ENCODE results near the gene STXBP6. TPM values are rescaled to one million over a fixed set of nuclear protein-coding genes. Genes with fewer than 3 reads are reported as not detected.

STXBP6 gene
- total RNA-seq, 2 experiments from 2014 or later: not detected

DNA sequence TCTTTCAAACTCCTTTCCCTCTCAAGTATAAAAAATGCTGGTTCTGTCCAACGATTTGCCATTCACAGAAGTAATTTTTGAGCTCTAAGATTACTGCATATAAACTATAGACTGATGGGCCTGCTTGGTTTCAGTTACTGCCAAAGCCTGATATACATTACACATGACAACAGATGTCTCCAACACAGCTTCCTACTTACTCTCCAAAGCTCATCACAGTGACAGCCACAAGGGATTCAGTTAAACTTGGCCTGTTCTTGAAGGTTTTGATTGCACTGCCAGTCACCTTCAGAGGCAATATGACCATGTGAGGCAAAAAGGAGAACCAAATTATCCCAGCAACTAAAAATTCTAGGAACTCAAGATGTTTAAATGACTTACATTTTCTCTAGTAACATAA lies 30.1 kb downstream of the STXBP6 start:
- no peaks in the 10 kb centered on the region for H3K27me3 Mint-ChIP-seq
- no peaks in the 10 kb centered on the region for H3K9me3 Mint-ChIP-seq (ENCODE audit: low read depth)
- CTCF ChIA-PET: interaction anchor here (1.7 kb wide), 1 partner anchor 16 kb away, joined by 4 read pairs; no protein-coding TSS in a partner anchor
- no peak for DNase-seq
- no peak for ATAC-seq
- H3K4me3 Mint-ChIP-seq: no peak overlapping the region
- no peaks in the 10 kb centered on the region for H3K4me1 Mint-ChIP-seq
- H3K27ac Mint-ChIP-seq: no peak overlapping the region
- H3K36me3 Mint-ChIP-seq: no peaks in the 10 kb centered on the region

DNA sequence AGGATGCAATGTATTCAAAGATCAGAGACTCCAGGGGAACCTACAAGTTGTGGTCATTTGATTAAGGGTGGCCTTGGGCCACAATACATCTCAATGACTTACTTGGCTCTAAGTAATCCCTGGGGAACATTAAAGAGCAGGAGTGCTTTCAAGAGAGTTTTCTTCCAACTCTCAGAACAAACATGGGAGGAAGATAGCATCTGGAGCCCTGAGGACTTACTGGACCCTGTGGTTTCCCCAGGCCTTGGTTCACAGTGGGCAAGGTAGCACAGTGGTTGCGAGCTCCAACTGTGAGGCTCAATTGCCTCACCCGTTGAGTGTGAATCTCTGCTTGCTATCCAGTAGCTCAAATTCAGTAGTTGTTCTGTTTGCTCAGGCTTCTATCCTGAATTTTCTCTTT lies 32.4 kb downstream of the STXBP6 start:
- no peaks in the 10 kb centered on the region for H3K9me3 Mint-ChIP-seq (ENCODE audit: low read depth)
- ATAC-seq (no peak), DNase-seq (no peak)
- no peaks in the 10 kb centered on the region for H3K4me1 Mint-ChIP-seq
- no peaks in the 10 kb centered on the region for H3K36me3 Mint-ChIP-seq
- CTCF ChIA-PET: no interaction called here
- no peak overlapping the region for H3K27ac Mint-ChIP-seq
- H3K4me3 Mint-ChIP-seq: no peak overlapping the region
- H3K27me3 Mint-ChIP-seq: peaks cover 5% of the 10 kb centered on the region

DNA sequence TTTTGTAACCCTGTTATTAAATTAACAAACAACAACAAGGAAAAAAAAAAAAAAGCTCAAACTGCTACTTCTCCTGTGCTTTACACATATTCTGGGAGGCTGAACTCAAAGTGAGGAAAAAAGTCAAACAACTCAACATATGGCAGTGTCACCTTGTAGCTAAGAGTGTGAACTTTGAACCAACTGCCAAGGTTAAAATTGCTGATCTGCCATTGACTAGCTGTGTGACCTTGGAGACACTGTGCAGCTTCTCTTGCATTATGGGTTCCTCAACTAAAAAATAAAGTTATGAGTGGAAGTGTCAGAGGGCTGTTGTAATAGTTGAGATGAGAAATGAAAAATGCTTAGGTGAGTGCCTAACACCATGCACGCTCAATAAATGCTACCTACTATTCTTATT lies 34.2 kb downstream of the STXBP6 start:
- Mint-ChIP-seq H3K4me3 (no peak overlapping the region), H3K27me3 (peaks cover 9% of the 10 kb centered on the region)
- CTCF ChIA-PET: no interaction called here

DNA sequence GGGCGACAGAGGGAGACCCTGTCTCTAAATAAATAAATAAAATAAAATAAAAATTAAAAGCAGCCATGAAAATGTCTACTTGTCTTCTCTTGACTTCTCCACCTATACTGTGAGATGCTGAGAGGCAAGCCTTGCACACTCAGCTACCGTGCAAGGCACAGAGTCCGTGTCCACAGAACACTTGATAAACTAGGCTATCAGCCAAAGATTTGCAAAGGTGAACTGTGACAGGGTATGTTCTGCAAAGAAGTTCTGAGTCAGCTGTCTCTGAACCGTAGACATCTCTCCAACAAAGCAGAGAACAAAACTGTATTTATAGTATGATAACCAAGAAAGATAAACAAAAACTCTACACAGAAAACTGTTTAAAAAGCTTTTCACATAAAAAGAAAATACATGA lies 35.5 kb downstream of the STXBP6 start:
- Mint-ChIP-seq H3K36me3 (no peaks in the 10 kb centered on the region), H3K4me1 (no peaks in the 10 kb centered on the region), H3K4me3 (no peak overlapping the region), H3K9me3 (ENCODE audit: low read depth) (no peaks in the 10 kb centered on the region), H3K27me3 (peaks cover 12% of the 10 kb centered on the region), H3K27ac (no peak overlapping the region)
- CTCF ChIA-PET: no interaction called here
- no peak for ATAC-seq
- DNase-seq: no peak

More for the DNA sequence above, 34.2 kb downstream of the STXBP6 start:
- ATAC-seq (no peak), DNase-seq (no peak)
- Mint-ChIP-seq H3K9me3 (ENCODE audit: low read depth) (no peaks in the 10 kb centered on the region), H3K36me3 (no peaks in the 10 kb centered on the region), H3K4me1 (no peaks in the 10 kb centered on the region), H3K27ac (no peak overlapping the region)

DNA sequence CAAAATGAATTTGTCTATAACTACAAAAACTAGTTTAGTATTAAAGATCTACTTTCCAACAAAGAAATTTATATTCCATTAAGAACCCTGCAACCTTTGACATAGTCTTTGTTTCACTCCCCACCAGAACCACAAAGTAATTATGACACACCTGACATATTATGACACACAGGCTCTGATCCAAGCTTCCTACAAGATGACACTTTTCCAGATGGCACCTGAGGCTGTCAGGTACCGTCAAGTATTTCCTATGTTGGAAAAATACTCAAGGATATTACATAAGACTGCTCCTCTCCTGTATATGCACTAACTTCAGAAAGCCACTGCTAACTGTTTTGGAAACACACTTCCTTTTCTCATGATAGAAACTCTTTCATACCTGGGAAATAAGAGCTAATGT lies 38.9 kb downstream of the STXBP6 start:
- peaks cover 13% of the 10 kb centered on the region for H3K27me3 Mint-ChIP-seq
- no peak for DNase-seq
- no peak overlapping the region for H3K4me3 Mint-ChIP-seq
- no peaks in the 10 kb centered on the region for H3K4me1 Mint-ChIP-seq
- H3K27ac Mint-ChIP-seq: no peak overlapping the region
- no peaks in the 10 kb centered on the region for H3K9me3 Mint-ChIP-seq (ENCODE audit: low read depth)
- ATAC-seq: no peak
- CTCF ChIA-PET: no interaction called here
- no peaks in the 10 kb centered on the region for H3K36me3 Mint-ChIP-seq

DNA sequence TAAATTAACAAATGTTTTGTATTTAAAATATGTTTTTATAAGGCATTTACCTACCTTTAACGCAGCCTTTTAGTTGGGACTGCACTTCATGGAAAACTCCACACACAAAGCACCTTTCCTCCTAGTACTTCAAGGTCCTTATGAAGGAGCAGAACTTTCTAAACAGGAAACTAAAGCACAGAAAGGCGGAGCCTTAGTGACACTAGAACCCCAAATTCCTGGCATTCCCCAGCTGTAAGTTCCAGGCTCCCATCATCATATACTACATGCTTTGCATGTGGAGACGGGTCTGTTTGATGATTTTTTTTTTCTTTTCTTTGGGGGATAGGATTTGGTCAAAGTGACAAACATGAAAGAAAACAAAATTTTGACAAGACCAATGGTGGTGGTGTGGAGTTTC lies 39.5 kb downstream of the STXBP6 start:
- Mint-ChIP-seq H3K4me1 (no peaks in the 10 kb centered on the region), H3K9me3 (ENCODE audit: low read depth) (no peaks in the 10 kb centered on the region), H3K27me3 (peaks cover 13% of the 10 kb centered on the region), H3K4me3 (no peak overlapping the region), H3K36me3 (no peaks in the 10 kb centered on the region), H3K27ac (no peak overlapping the region)
- DNase-seq: no peak
- ATAC-seq: no peak
- CTCF ChIA-PET: no interaction called here

DNA sequence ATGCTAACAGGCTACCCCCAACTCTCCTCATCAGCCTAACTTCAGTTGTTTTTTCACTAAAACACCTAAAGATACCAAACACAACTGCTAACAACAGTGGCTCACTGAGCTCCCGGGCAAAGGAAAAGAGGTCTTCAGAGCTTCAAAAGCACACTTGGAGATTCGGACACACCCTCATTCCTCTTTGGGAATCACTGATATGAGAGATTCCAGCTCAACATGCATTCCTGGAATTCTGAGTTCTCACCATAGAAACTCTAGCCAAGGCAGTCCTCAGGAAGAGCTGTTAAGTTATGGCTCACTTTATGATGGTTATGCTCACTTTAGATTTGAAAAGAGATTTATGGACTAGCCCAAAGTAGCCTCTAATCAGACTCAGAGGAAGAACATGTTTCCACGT lies 40.1 kb downstream of the STXBP6 start:
- Mint-ChIP-seq H3K36me3 (no peaks in the 10 kb centered on the region), H3K9me3 (ENCODE audit: low read depth) (no peaks in the 10 kb centered on the region), H3K4me3 (no peak overlapping the region), H3K27ac (no peak overlapping the region), H3K4me1 (no peaks in the 10 kb centered on the region), H3K27me3 (peaks cover 13% of the 10 kb centered on the region)
- no peak for DNase-seq
- CTCF ChIA-PET: no interaction called here
- no peak for ATAC-seq

DNA sequence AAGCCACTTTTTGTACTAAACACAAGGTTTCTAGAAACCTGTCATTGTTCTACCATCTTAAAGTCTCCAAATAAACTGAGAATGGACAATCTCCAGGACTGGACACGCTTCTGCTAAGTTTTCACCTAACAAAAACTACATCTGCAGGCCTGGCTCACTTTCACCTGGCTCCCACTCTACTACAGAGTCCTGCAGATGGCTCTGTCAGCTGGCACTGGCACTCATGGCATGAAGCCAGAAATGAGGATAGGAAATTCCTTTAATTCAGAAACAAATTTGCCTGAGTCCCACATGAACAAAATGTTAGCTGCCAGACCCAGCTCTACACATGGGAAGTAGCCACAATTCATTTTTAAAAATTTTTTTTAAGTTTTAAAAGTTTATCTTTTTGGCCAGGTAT lies 42.1 kb downstream of the STXBP6 start:
- CTCF ChIA-PET: no interaction called here
- DNase-seq (no peak), ATAC-seq (no peak)
- Mint-ChIP-seq H3K4me1 (no peaks in the 10 kb centered on the region), H3K36me3 (no peaks in the 10 kb centered on the region), H3K27ac (no peak overlapping the region), H3K9me3 (ENCODE audit: low read depth) (no peaks in the 10 kb centered on the region), H3K27me3 (peaks cover 8% of the 10 kb centered on the region), H3K4me3 (no peak overlapping the region)

DNA sequence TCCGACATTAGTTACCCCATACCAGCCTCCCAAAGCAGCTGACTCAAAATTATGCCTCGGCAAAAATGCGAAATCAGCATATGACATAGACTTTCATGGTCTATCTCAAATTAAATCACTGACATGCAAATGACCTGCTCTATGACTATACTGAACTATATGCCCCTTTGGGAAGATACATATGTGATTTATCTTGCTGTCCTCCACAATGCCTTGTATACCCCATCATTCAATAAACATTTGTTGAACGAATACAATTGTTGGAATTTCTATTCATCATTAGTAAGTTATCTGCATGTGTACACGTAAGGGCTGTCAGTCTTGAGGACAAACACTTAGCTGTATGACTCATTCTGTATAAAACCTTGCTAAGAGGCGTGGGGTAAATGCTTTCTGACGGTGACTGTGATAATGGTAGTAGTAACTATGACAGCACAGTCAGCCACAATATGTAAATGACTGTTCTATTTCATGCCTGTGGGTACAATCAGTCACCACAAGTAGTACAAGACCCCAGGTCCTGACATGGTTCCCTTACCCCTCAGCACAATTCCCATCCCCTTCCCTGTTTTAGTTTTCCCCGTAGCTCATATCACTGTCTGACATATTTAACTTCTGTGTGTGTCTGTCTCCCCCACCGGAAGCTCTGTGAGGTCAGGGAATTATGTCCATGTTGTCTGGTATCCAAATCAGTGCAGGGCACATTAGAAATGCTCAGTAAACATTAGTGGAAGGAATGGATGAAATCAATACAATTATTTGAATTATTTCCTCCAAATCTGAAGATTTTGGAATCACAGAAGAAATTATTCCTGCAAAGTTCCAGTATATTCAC lies 42.8 kb downstream of the STXBP6 start:
- Mint-ChIP-seq H3K27me3 (peaks cover 8% of the 10 kb centered on the region), H3K36me3 (no peaks in the 10 kb centered on the region), H3K27ac (no peak overlapping the region), H3K9me3 (ENCODE audit: low read depth) (no peaks in the 10 kb centered on the region), H3K4me1 (no peaks in the 10 kb centered on the region), H3K4me3 (no peak overlapping the region)
- CTCF ChIA-PET: no interaction called here
- no peak for ATAC-seq
- no peak for DNase-seq

DNA sequence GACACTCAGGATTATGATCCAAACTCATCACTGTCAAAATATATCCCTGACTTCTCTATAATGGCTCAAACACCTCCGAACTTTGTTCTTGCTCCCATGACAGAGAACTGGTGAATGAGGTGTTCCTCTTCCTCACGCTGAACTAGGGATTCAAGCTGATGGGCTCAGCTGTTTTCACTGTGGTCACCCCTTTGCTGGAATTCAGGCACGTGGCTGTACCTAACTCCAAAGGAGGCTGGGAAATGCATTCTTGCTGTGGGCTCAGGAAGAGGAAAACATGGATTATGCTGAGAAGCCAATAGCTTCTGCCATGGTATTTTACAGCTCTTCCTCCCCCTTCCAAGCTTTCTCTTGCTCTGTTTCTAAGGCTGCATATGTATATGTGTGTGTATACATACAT lies 43.9 kb downstream of the STXBP6 start:
- ATAC-seq (no peak), DNase-seq (no peak)
- CTCF ChIA-PET: no interaction called here
- Mint-ChIP-seq H3K4me3 (no peak overlapping the region), H3K27me3 (peaks cover 5% of the 10 kb centered on the region), H3K9me3 (ENCODE audit: low read depth) (no peaks in the 10 kb centered on the region), H3K36me3 (no peaks in the 10 kb centered on the region), H3K4me1 (no peaks in the 10 kb centered on the region), H3K27ac (no peak overlapping the region)

DNA sequence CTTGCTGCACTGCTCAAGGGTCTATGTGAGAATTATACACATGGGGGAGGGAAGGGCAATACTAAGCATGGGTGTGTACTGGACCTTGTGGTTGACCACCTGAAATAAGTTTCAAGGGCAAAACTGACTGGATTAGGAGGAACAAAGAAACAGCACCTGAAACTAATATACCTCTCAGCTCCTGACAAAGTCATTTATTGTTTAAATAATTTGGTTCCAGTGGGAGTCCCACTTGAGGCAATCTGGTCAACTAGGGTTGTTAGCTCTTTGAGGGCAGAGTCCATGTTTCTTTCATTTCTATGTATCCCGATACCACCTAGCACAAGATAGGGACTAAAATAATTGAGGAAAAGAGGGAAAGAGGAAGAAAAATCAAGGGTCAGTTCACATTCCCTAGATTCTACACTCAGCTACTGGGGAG lies 45.5 kb downstream of the STXBP6 start:
- Mint-ChIP-seq H3K4me3 (no peak overlapping the region), H3K4me1 (no peaks in the 10 kb centered on the region), H3K36me3 (no peaks in the 10 kb centered on the region), H3K9me3 (ENCODE audit: low read depth) (no peaks in the 10 kb centered on the region), H3K27ac (no peak overlapping the region), H3K27me3 (peaks cover 1% of the 10 kb centered on the region)
- ATAC-seq (no peak), DNase-seq (no peak)
- CTCF ChIA-PET: interaction anchor here (1.7 kb wide), 1 partner anchor 15 kb away, joined by 4 read pairs; no protein-coding TSS in a partner anchor

DNA sequence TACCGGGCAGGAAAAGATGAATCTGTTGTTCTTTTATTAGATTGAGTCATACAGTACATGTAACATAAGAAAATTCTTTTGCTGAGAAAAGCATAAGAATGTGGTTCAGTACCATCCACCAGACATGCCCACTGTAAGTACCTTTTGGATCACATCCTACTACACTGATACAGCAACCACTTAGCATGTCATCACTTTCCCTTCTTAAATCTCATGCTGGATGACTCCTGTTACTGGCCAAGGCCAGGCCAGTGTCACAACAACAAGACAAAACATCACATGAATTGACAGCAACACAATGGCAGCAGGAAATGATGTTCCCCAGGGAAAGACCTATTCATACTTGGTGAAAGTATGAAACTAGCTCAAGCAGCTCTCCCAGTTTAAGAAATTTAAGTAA lies 46.4 kb downstream of the STXBP6 start:
- Mint-ChIP-seq H3K4me3 (no peak overlapping the region), H3K27ac (no peak overlapping the region), H3K36me3 (no peaks in the 10 kb centered on the region), H3K9me3 (ENCODE audit: low read depth) (no peaks in the 10 kb centered on the region), H3K4me1 (no peaks in the 10 kb centered on the region), H3K27me3 (no peaks in the 10 kb centered on the region)
- no peak for DNase-seq
- ATAC-seq: no peak
- CTCF ChIA-PET: interaction anchor here (1.7 kb wide), 1 partner anchor 16 kb away, joined by 4 read pairs; no protein-coding TSS in a partner anchor

DNA sequence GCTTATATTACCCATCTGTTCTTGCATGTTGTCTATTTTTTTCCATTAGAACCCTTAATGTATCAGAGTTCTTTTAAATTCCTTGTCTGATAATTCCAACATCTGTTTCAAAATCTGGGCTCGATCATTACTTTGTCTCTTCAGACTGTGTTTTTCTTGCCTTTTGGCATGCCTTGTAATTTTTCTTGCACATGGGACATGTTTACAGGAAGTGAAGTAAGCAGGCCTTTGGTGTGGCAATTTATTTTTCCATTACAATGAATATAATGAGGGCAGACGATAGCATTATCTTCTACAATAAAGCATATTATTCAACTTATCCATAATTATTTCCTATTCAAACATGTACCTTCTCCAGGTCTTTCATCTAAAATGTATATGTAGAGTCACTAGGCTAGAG lies 48.3 kb downstream of the STXBP6 start:
- CTCF ChIA-PET: no interaction called here

DNA sequence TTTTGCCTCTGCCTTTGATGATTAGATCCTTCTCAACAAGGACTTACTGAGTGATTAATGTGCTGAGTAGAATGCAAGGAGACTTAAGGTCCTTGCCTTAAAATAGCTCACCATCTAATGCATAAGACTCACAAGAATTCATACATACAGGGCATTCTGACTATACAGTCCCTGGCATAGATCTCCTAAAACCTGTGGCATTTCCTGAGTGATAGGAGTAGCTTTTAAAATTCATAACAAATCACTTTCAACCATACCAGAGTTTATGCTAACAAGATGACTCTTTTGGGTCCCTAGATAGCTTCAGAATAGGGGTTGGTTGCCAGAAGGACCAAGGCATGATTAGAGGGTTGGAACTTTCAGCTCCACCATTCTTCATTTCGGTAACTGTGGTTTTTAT lies 48.8 kb downstream of the STXBP6 start:
- CTCF ChIA-PET: no interaction called here
- Mint-ChIP-seq H3K27ac (no peak overlapping the region), H3K36me3 (no peaks in the 10 kb centered on the region), H3K4me3 (no peak overlapping the region), H3K9me3 (ENCODE audit: low read depth) (no peaks in the 10 kb centered on the region), H3K27me3 (no peaks in the 10 kb centered on the region), H3K4me1 (no peaks in the 10 kb centered on the region)
- DNase-seq: no peak
- no peak for ATAC-seq

More for the DNA sequence above, 48.3 kb downstream of the STXBP6 start:
- H3K4me1 Mint-ChIP-seq: no peaks in the 10 kb centered on the region
- H3K27ac Mint-ChIP-seq: no peak overlapping the region
- DNase-seq (no peak), ATAC-seq (no peak)
- H3K36me3 Mint-ChIP-seq: no peaks in the 10 kb centered on the region
- no peak overlapping the region for H3K4me3 Mint-ChIP-seq
- H3K9me3 Mint-ChIP-seq (ENCODE audit: low read depth): no peaks in the 10 kb centered on the region
- H3K27me3 Mint-ChIP-seq: no peaks in the 10 kb centered on the region
